T-helper 17 cell (primary cell): ENCODE data around the gene CLOCK. TPM values are rescaled to one million over a fixed set of nuclear protein-coding genes. Genes with fewer than 3 reads are reported as not detected.

Experiments used
- ATAC-seq: fragments of 150-1000 bp; cut with Tn5 transposase; 2 replicates; pipeline ENCODE4 v1.10.0; 2021; ENCODE audit warnings: mild to moderate bottlenecking, moderate library complexity
- DNase-seq, 3 donors: peaks; one replicate each; pipeline versions ENCODE4 v3.0.0 to v3.0.0-alpha.2; 2020 to 2021
- H3K9me3 ChIP-seq: one replicate; pipeline ENCODE4 v1.7.0; 2013; ENCODE audit warnings: low read length, mild to moderate bottlenecking; ENCODE audit not compliant: control insufficient read depth, poor library complexity, severe bottlenecking
- H3K27ac Mint-ChIP-seq: one replicate; pipeline ENCODE4 v1.8.0; 2022; ENCODE audit warnings: mild to moderate bottlenecking, moderate library complexity, mixed read lengths
- H3K27me3 Mint-ChIP-seq: one replicate; pipeline ENCODE4 v1.8.0; 2022; ENCODE audit warnings: mixed read lengths
- H3K36me3 Mint-ChIP-seq: one replicate; pipeline ENCODE4 v1.8.0; 2022; ENCODE audit warnings: low read depth, mixed read lengths
- H3K4me1 Mint-ChIP-seq: one replicate; pipeline ENCODE4 v1.8.0; 2022; ENCODE audit warnings: mild to moderate bottlenecking, mixed read lengths
- H3K4me3 Mint-ChIP-seq: one replicate; pipeline ENCODE4 v1.8.0; 2022; ENCODE audit warnings: mild to moderate bottlenecking, moderate library complexity, mixed read lengths
- total RNA-seq, 4 donors: library from RNA in 2 of 4; stranded (reverse) in 2 of 4; gene quantifications; one replicate each; pipeline ENCODE4 v1.2.3 and lab custom pipeline; 2022 to 2026

Gene CLOCK
- total RNA-seq, 2 donors from 2014 or later, result 11.6 to 15.1 TPM

GRCh38 chr4:55498051-55498450 is 48.7 kb downstream of the CLOCK start:
- no peaks in the 10 kb centered on the region for H3K9me3 ChIP-seq
- Mint-ChIP-seq H3K27me3 (no peaks in the 10 kb centered on the region), H3K36me3 (peaks cover 3% of the 10 kb centered on the region), H3K27ac (no peak overlapping the region), H3K4me1 (peaks cover 4% of the 10 kb centered on the region), H3K4me3 (no peak overlapping the region)
- no peak for DNase-seq
- ATAC-seq, result no peak

GRCh38 chr4:55491486-55491885 is 55.2 kb downstream of the CLOCK start:
- Mint-ChIP-seq H3K27ac (peak overlapping the region; percentile 14), H3K4me3 (no peak overlapping the region), H3K4me1 (peaks cover 5% of the 10 kb centered on the region), H3K27me3 (no peaks in the 10 kb centered on the region), H3K36me3 (peaks cover 5% of the 10 kb centered on the region)
- DNase-seq (no peak), ATAC-seq (no peak)
- H3K9me3 ChIP-seq, result no peaks in the 10 kb centered on the region

DNA sequence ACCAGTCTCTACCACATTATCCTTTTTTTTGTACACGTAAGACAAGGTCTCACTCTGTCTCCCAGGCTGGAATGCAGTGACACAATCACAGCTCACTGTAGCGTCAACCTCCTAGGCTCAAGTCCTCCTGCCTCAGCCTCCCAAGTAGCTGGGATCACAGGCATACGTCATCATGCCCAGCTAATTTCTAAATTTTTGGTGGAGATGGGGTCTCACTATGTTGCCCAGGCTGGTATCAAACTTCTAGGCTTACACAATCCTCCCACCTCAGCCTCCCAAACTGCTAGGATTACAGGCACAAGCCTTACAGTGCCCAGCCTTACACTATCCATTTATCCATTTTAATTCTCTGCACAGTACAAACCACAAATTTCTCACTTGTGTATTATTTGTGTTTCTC is 58.0 kb downstream of the CLOCK start:
- DNase-seq (no peak), ATAC-seq (no peak)
- Mint-ChIP-seq H3K27ac (no peak overlapping the region), H3K4me1 (peaks cover 4% of the 10 kb centered on the region), H3K36me3 (peaks cover 2% of the 10 kb centered on the region), H3K4me3 (no peak overlapping the region), H3K27me3 (no peaks in the 10 kb centered on the region)
- no peaks in the 10 kb centered on the region for H3K9me3 ChIP-seq

DNA sequence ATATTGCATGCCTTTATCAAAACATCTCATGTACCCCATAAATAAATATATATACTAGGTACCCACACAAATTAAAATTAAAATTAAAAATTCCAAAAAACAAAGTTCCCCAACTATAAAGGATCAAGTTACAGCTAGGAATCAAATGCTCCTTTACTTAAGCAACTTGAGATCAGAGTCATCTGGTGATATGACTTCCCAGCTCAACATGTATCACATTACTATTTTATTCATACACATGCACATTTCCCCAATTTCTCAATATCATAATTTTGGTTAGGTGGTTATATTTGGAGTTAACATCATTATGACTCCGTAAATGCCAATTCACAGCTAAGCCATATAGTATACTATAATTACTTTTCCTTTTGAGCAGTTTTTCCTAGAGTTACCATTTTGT is 60.9 kb downstream of the CLOCK start:
- Mint-ChIP-seq H3K27me3 (no peaks in the 10 kb centered on the region), H3K4me3 (no peak overlapping the region), H3K4me1 (no peaks in the 10 kb centered on the region)

DNA sequence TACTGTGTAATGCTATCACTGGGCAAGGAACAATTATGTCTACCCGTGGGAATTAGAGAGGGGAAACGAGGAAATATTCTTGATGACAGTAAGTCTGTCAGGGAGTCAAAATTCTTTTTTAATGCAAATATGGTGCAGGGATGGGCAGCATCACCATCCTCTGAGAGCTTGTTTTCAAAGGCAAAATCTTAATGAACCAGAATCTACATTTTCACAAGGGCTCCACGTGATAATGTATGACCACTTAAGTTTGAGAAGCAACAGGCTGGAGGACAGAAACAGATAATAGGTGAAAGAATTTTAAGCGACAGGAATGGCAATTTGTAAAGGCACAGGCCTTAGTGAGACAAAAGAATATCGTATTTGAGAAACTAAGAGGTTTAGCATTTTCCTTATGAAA is 63.4 kb downstream of the CLOCK start:
- no peak overlapping the region for H3K27ac Mint-ChIP-seq
- DNase-seq, result no peak
- ATAC-seq, result no peak
- H3K27me3 Mint-ChIP-seq, result no peaks in the 10 kb centered on the region
- H3K4me1 Mint-ChIP-seq, result no peaks in the 10 kb centered on the region
- no peaks in the 10 kb centered on the region for H3K9me3 ChIP-seq
- H3K4me3 Mint-ChIP-seq, result no peak overlapping the region
- peaks cover 2% of the 10 kb centered on the region for H3K36me3 Mint-ChIP-seq

More for the DNA sequence above, 60.9 kb downstream of the CLOCK start:
- no peak overlapping the region for H3K27ac Mint-ChIP-seq
- no peaks in the 10 kb centered on the region for H3K9me3 ChIP-seq
- DNase-seq (no peak), ATAC-seq (no peak)
- no peaks in the 10 kb centered on the region for H3K36me3 Mint-ChIP-seq

DNA sequence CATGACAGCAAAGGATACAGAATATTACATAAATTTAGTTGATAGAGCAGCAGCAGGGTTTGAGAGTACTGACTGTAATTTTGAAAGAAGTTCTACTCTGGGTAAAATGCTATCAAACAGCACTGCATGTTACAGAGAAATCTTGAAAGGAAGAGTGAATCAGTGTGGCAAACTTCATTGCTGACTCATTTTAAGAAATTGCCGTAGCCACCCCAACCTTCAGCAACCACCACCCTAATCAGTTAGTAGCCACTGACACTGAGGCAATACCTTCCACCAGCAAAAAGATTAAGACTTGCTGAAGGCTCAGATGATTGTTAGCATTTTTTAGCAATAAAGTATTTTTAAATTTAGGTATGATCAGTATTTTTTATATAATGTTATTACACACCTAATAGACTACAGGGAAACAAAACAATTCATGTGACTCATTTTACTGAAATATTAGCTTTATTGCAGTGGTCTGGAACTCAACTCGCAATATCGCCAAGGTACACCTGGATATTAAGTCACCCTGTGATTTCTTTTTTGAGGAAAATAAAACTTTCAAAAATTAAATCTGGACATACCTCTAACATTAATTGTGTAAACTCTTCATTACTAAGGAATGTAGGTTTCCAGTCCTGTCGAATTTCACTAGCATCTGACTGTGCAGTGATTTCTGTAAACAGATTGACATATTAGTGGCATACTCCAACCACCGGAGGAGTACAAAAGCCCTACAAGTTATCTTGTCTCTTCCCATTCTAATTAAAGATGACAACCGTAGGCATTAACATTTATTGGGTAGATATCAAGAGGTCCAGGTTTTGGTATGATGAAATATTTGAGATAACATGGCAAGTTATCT is 71.1 kb downstream of the CLOCK start:
- H3K27me3 Mint-ChIP-seq, result no peaks in the 10 kb centered on the region
- H3K4me1 Mint-ChIP-seq, result peaks cover 4% of the 10 kb centered on the region
- H3K4me3 Mint-ChIP-seq, result no peak overlapping the region
- H3K27ac Mint-ChIP-seq, result no peak overlapping the region
- DNase-seq, result no peak
- peaks cover 13% of the 10 kb centered on the region for H3K36me3 Mint-ChIP-seq
- ATAC-seq, result no peak
- H3K9me3 ChIP-seq, result no peaks in the 10 kb centered on the region

- H3K9me3 ChIP-seq, result no peaks in the 10 kb centered on the region
- Mint-ChIP-seq H3K27me3 (no peaks in the 10 kb centered on the region), H3K4me3 (no peak overlapping the region), H3K27ac (no peak overlapping the region), H3K4me1 (no peaks in the 10 kb centered on the region), H3K36me3 (peaks cover 7% of the 10 kb centered on the region)
- ATAC-seq (no peak), DNase-seq (no peak)
Observed at GRCh38 chr4:55469979-55470378, 76.7 kb downstream of the CLOCK start.

GRCh38 chr4:55468724-55469123 is 78.0 kb downstream of the CLOCK start:
- H3K27ac Mint-ChIP-seq, result no peak overlapping the region
- DNase-seq, result no peak
- H3K36me3 Mint-ChIP-seq, result peaks cover 2% of the 10 kb centered on the region
- no peaks in the 10 kb centered on the region for H3K4me1 Mint-ChIP-seq
- no peak for ATAC-seq
- H3K27me3 Mint-ChIP-seq, result no peaks in the 10 kb centered on the region
- H3K4me3 Mint-ChIP-seq, result no peak overlapping the region
- no peaks in the 10 kb centered on the region for H3K9me3 ChIP-seq

DNA sequence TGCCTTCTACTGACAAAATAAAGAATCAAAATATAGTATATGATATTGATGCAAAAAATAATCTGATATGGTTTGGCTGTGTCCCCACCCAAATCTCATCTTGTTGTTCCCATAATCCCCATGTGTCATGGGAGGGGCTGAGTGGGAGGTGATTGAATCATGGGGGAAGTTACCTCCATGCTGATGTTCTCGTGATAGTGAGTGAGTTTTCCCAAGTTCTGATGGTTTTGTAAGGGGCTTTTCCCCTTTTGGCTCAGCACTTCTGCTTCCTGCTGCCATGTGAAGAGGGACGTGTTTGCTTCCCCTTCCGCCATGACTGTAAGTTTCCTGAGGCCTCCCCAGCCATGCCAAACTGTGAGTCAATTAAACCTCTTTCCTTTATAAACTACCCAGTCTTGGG is 80.7 kb downstream of the CLOCK start:
- Mint-ChIP-seq H3K36me3 (peaks cover 2% of the 10 kb centered on the region), H3K27me3 (no peaks in the 10 kb centered on the region), H3K27ac (no peak overlapping the region), H3K4me1 (peaks cover 4% of the 10 kb centered on the region), H3K4me3 (no peak overlapping the region)
- ATAC-seq, result no peak
- no peaks in the 10 kb centered on the region for H3K9me3 ChIP-seq
- DNase-seq, result no peak

DNA sequence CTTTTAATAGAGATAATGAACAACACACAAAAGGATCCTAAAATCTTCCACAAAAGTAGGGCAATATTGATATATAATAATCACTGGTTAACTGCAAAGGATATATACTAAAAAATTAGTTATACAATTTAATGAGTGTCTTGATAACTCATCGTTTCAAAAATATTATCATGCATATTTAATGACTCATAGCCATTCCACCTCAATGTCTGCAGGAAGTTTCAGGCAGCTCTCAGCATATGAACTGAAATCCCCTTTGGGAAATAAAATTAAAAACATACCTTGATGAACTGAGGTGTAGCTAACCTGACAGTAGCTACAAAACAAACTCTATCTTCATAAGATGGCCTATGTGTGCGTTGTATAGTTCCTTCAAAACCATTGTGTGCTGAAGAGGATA is 88.1 kb downstream of the CLOCK start:
- Mint-ChIP-seq H3K27me3 (no peaks in the 10 kb centered on the region), H3K36me3 (peaks cover 7% of the 10 kb centered on the region), H3K27ac (no peak overlapping the region), H3K4me3 (no peak overlapping the region), H3K4me1 (peaks cover 9% of the 10 kb centered on the region)
- DNase-seq, result no peak
- no peak for ATAC-seq
- no peaks in the 10 kb centered on the region for H3K9me3 ChIP-seq

GRCh38 chr4:55458164-55458563 is 88.5 kb downstream of the CLOCK start:
- no peaks in the 10 kb centered on the region for H3K27me3 Mint-ChIP-seq
- H3K4me3 Mint-ChIP-seq, result no peak overlapping the region
- H3K36me3 Mint-ChIP-seq, result peaks cover 7% of the 10 kb centered on the region
- H3K4me1 Mint-ChIP-seq, result peaks cover 9% of the 10 kb centered on the region
- H3K27ac Mint-ChIP-seq, result no peak overlapping the region
- ATAC-seq (no peak), DNase-seq (no peak)
- no peaks in the 10 kb centered on the region for H3K9me3 ChIP-seq

DNA sequence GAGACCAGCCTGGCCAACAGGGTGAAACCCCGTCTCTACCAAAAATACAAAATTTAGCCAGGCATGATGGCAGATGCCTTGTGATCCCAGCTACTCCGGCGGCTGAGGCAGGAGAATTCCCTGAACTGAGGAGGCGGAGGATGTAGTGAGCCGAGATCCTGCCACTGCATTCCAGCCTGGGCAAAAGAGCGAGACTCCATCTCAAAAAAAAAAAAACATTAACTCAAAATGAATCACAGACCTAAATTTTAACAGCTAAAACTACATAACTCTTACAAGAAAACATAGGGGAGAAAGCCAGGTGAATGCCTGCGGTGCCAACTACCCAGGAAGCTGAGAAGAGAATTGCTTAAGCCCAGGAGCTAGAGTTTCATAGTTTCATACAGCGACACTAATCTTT is 96.1 kb downstream of the CLOCK start:
- H3K27me3 Mint-ChIP-seq, result no peaks in the 10 kb centered on the region
- H3K36me3 Mint-ChIP-seq, result peaks cover 7% of the 10 kb centered on the region
- H3K4me1 Mint-ChIP-seq, result peaks cover 6% of the 10 kb centered on the region
- peak overlapping the region; percentile 84 for H3K27ac Mint-ChIP-seq
- no peak for DNase-seq
- no peak for ATAC-seq
- no peaks in the 10 kb centered on the region for H3K9me3 ChIP-seq
- no peak overlapping the region for H3K4me3 Mint-ChIP-seq

- Mint-ChIP-seq H3K36me3 (peaks cover 7% of the 10 kb centered on the region), H3K27ac (no peak overlapping the region), H3K4me1 (peaks cover 6% of the 10 kb centered on the region), H3K4me3 (no peak overlapping the region), H3K27me3 (no peaks in the 10 kb centered on the region)
- no peak for DNase-seq
- no peak for ATAC-seq
- no peaks in the 10 kb centered on the region for H3K9me3 ChIP-seq
Observed at GRCh38 chr4:55447831-55448230, 98.9 kb downstream of the CLOCK start.

DNA sequence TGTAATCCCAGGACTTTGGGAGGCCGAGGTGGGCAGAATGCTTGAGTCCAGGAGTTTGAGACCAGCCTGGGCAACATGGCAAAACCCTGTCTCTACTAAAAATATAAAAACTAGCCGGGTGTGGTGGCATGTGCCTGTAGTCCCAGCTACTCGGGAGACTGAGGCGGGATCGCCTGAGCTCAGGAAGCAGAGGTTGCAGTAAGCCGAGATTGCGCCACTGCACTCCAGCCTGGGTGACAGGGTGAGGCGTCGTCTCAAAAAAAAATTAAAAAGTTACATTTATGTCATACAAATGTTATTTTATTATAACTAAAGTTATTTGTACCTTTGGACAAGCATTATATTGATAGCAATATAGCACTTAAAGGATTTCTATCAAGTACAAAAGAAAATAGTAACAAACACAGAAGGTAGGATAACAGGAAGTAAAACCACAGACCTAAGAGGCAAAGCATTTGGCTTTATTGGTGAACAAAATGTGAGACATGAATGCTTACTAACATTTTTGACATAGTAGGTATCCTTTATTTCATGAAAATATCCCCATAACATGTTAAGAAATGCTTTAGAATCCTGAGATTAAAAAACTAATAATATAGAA is 99.5 kb downstream of the CLOCK start:
- Mint-ChIP-seq H3K36me3 (peaks cover 7% of the 10 kb centered on the region), H3K4me1 (peaks cover 6% of the 10 kb centered on the region)

More for the DNA sequence above, 99.5 kb downstream of the CLOCK start:
- DNase-seq, result no peak
- Mint-ChIP-seq H3K4me3 (no peak overlapping the region), H3K27me3 (no peaks in the 10 kb centered on the region), H3K27ac (no peak overlapping the region)
- no peak for ATAC-seq
- H3K9me3 ChIP-seq, result no peaks in the 10 kb centered on the region
